Erythroblast (primary cell): ENCODE measurements around the gene ZNF865.

Experiments used
- DNase-seq, 2 experiments: peaks; one replicate each; lab custom pipeline; 2025; lab: John Stamatoyannopoulos, UW
- GATA1 ChIP-seq: IDR thresholded peaks from 2 replicates; pipeline ENCODE4 v1.6.1; 2011; ENCODE audit warnings: low read depth, mild to moderate bottlenecking, control low read depth, low read length, moderate library complexity
- POLR2A ChIP-seq: IDR thresholded peaks from 2 replicates; pipeline ENCODE4 v1.6.1; 2011; ENCODE audit warnings: mild to moderate bottlenecking, low read length

ZNF865 gene

DNA sequence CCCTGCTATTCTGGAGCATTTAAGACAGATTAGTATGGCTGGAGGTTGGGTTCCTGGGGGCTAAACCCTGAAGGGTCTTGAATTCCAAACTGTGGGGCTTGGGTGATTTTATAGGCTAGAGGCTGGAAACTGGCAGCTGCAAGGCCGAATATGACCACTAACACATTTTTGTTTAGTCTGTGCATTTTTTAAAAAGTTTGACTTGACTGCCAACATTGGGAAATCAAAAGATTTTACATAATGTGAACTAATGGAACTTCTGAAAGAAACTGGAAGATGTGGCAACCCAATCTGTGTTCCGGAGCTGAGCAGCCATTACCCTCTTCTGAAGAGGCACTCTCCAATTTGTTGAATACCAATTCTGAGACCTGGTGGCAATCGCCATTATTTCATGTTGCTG lies 13.8 kb downstream of the ZNF865 start:
- no peak for TF ChIP-seq POLR2A
- TF ChIP-seq GATA1, result no peak
- DNase-seq, result no peak

DNA sequence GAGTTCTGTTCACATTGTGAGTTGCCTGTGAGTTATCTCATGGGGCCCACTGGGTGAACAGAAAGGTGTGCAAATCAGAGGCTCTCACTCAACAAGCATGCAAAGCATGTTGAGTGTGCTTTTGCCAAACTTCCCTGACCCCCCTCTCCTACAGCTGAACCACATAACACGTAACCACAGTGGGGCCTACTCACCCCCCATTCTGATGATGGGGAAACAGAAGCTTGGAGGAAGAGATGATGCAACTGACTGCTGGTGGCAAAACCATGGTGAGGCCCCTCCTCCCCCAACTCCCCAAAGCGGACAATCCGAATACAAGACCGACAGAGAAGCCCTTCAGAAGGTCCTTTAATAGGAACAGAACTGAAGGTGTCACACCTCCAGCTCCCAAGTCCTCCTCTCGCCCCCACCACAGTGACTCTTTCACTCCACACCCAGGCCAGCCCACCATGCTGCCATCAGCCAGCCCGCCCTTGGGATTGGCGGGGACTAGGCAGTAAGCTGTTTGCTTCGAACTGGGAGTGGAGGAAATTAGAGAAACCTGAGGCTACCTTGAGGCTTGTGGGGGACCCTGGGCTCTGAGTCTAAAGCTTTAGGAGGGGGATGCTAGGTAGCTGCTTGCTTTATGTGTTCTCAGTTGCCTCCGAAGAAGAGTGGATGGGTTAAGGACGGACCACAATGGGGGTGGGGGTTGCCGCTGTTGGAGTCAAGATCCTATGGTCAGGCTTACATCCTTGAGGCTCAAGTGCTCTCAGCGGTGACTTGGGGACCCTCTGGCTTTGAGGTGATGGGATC lies 15.2 kb downstream of the ZNF865 start:
- DNase-seq, result no peak
- TF ChIP-seq POLR2A (no peak), GATA1 (no peak)

DNA sequence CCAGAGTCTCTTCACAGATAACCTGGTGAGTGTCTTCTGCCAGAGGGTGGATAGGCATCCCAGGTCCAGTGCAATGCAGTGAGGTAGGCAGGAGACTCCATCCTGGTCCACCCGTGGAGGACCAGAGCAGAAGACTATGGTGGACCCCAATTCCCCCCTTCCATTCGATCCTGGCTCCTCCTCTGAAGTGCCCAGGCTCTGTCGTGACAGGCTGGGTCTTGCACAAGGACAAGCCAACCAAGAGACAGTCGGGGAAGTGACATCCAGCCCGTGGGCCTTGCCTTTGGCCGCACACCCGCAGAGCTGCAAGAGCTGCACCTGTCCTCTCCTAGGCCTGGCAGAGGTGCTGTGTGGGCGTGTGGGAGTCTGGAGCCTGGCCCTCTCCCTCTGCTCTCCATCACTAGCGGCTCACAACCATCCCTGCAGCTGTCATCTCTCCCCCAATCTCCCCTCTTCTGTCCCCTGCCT lies 15.8 kb downstream of the ZNF865 start:
- TF ChIP-seq POLR2A (no peak), GATA1 (no peak)
- DNase-seq, result no peak

DNA sequence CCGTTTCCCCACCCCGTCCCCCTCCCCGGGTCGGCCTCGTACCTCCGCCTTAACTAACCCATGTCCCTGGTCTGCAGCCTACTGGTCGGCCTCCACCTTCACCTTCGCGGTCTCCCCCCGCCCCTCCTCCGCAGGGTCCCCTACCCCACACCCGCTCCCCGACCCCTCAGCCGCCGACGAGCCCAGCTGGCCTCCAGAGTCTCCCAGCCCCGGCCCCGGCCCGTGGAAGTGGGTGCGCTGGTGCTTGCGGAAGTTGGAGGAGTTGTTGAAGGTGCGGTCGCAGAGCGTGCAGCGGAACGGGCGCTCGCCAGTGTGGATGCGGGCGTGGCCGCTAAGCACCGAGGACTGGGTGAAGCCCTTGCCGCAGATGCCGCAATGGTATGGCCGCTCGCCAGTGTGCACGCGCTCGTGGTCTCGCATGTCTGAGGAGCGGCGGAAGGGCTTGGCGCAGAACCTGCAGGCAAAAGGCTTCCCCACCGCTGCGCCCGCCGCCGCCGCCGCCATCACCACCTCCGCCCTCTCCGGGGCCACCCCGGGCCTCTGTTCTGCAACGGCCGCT lies 16.3 kb downstream of the ZNF865 start:
- TF ChIP-seq POLR2A (no peak), GATA1 (no peak)
- DNase-seq, result no peak

DNA sequence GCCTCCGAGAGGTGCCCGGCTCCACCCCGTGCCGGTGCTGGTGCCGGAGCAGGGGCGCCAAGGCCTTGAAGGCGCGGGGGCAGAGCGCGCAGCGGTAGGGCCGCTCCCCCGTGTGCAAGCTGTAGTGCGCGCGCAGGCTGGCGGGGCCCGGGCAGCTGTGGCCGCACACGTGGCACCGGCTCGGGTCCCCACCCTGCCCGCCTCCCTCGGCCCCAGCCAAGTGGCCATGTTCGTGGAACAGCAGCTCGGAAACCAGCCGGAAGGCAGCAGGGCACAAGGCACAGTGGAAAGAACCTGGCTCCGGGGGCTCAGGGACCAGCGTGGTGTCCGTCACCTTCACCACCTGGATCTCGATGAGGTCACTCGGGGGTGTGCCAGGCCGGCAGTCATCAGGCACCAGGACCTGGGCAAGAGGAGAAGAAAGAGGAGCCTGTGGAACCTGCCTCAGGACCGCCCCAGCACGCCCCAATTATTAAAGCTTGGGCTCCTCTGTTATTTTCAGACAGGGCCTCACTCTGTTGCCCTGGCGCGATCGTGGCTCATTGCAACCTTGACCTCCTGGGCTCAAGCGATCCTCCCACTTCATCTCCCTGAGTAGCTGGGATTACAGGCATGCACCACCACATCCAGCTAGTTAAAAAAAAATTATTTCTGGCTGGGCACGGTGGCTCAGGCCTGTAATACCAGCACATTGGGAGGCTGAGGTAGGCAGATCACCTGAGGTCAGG lies 17.0 kb downstream of the ZNF865 start:
- TF ChIP-seq POLR2A (no peak), GATA1 (no peak)
- DNase-seq, result no peak

DNA sequence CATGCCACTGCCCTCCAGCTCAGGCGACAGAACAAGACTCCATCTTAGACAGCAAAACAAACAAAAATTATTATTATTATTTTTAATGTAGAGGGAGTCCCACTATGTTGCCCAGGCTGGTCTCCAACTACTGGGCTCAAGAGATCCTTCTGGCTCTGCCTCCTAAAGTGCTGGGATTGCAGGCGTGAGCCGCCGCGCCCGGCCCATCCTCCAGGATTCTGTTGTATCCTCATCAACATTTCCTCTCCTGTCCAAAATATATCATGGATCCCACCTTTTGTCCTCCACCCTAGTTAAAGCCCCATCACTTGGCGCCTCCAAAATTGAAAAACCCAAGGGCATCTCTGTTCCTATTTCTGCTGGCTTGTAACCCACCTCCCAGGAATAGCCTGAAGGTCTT lies 17.7 kb downstream of the ZNF865 start:
- TF ChIP-seq POLR2A (no peak), GATA1 (no peak)
- DNase-seq, result no peak

DNA sequence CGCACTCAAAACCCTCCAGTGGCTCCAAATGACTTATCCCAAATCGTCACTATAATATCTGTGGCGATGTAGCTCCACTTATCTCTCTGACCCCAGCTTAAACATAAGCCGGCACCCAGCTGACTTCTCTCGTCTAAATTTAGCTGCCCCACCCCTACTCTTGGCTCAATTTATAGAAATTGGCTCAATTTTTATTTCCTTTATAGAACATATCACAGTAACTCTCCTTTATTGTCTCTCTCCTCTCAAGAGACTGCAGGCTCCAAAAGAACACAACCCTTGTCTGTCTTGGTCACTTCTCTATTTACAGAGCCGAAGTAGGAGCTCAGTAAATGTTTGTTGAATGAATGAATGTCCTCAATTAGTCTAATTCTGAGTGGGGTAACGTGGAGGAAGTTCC lies 18.1 kb downstream of the ZNF865 start:
- TF ChIP-seq POLR2A, result no peak
- TF ChIP-seq GATA1, result no peak

DNA sequence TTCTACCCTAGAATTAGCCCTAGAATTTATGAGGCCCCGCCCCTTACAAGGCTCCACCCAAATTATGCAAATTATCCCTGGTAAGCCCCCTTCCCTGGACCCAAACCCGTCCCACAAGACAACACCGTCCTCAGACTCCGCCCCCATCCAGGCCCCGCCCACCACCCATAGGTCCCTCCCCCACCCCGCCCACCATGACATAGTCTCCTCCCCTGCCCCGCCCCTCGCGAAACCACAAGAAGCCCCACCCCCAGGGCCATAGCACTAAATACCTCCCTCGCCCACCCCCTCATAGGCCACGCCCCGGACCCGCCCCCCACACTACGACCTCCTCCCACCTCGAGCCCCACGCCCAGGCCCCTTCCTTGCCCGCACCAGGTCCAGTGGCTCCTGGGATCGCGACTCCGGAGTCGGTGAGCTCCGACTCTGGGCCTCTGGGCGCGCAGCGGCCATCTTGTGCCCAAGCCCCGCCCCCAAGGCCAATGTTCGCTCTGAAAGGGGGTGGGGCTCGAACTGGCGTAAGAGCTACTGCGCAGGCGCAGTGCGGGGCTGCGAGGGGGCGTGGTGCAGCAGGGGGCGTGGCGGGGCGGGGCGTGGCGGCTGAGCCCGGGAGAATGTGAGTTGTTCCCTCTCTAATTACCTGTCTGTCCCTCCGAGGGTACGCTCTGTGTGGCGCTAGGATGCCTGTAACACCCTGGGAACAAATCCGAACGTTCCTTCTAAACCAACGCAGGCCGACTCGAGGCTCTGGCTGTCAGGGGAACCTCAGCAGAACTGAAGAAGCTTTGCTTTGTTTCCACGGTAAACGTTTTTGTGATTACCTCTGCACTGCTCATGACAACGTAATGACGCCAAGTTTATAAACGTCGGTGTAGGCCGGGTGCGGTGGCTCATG lies 18.9 kb downstream of the ZNF865 start, which contains the start of gene ZNF784:
Gene ZNF784, minus strand, starts transcription at position 458 of the 895 bp plus-strand sequence. Its CDS starts 5 bp downstream, at position 453.
- TF ChIP-seq POLR2A, result no peak
- DNase-seq, result peak; percentile 95 to 99

More for the DNA sequence above, 18.1 kb downstream of the ZNF865 start:
- peak; percentile 53 to 54 for DNase-seq

DNA sequence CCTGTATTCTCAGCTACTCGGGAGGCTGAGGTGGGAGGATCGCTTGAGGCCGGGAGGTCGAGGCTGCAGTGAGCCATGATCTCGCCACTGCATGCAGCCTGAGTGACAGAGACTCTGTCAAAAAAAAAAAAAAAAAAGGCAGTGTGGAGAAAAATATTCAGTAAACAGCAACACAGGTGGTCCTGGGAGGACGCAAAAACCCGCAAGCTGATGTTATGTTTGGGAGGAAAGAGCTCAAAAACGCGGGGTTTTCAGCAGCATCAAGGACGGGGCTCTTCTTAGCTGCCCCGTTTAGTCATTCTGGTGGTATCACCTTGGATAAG lies 19.5 kb downstream of the ZNF865 start:
- TF ChIP-seq GATA1 (no peak), POLR2A (no peak)
- DNase-seq, result no peak

DNA sequence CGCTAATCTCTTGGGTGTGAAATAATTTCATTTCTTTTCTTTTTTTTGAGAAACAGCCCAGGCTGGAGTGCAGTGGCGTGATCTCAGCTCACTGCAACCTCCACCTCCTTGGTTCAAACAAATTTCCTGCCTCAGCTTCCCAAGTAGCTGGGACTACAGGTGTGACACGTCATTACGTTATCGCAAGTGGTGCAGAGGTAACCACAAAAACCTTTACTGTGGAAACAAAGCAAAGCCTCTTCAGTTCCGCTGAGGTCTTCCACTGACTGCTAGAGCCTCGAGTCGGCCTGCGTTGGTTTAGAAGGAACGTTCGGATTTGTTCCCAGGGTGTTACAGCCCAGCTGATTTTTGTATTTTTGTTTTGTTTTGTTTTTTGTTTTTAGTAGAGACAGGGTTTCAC lies 20.9 kb downstream of the ZNF865 start:
- DNase-seq, result no peak
- no peak for TF ChIP-seq GATA1
- no peak for TF ChIP-seq POLR2A

DNA sequence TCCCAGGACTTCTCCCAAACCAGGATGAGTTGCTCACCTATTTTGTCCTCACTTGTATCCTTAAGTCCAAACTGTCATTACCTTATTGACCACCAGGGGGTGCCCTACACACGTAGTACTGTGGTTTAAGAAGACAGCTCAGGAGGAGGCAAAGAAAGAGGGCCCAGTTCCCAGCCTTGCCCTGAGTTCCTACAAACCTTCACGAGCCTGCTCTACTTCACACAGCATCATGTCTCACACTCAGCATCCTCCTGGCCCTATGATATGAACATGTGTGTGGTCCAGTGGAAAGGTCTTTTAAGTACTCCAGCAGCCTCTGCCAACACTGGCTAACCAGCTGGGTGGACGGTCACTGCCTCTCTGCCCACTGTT lies 27.0 kb downstream of the ZNF865 start:
- peak; percentile 94 to 97 for DNase-seq
- TF ChIP-seq GATA1 (no peak), POLR2A (no peak)

DNA sequence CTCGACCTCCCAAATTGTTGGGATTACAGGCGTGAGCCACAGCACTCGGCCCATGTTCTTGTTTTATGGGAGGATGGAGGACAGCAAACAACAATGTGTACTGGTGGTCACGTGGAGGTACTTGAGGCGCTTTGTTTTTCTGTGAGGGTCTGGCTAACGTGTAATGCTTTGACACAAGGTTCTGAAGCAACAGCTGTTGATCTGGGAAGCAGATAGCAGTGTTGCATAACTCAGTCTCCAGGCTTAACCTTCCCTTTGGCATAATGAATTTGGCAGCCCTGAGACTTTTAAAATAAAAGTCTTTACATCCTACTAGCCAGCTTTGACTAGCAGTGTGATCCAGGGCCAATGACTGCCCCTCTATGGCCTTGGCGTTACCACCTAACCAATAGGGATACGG lies 28.4 kb downstream of the ZNF865 start:
- DNase-seq, result no peak

DNA sequence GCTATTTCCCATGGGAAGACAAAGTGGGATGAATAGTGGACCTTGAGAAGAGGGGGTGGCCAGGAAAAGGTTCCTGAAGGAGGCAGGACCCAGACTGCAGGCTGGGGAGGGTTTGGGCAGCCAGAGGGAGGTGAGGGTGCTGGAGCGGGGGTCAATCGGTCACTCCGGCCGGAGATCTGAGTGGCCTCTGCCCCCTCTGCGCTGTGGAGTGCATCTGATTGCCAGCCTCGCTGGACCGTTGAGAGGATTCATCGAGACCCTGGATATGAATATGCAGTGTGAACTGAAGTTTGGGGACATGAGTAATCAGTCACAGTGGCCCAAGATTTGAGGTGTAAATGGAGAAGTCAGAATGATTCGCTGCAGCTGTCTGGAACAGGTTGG lies 29.9 kb downstream of the ZNF865 start:
- TF ChIP-seq POLR2A (no peak), GATA1 (no peak)
- DNase-seq, result peak in 1 of 2 experiments; percentile 61

More for the DNA sequence above, 28.4 kb downstream of the ZNF865 start:
- TF ChIP-seq POLR2A (no peak), GATA1 (no peak)
